ENCODE results near the gene SUFU. TPM values are rescaled to one million over a fixed set of nuclear protein-coding genes. Genes with fewer than 3 reads are reported as not detected.
"Not testable (repeated sequence)": the region's sequence is repeated elsewhere in the genome, so short reads cannot be mapped to it uniquely, and the experiment has no call there.

The SUFU gene
- polyA plus RNA-seq, 2 donors: 2.9 to 6.0 TPM

- WGBS, 2 donors: 81 to 95% methylated on average over 2 of the region's 2 CpGs
- Histone ChIP-seq H3K27me3 (ENCODE audit: control insufficient read depth in 1 of 2, insufficient read depth in 2 of 2, low read length in 2 of 2) (no peaks in the 10 kb centered on the region), H3K4me3 (ENCODE audit: low read depth in 1 of 2, low read length in 2 of 2) (no peak overlapping the region), H3K9me3 (ENCODE audit: control insufficient read depth in 2 of 2, insufficient read depth in 1 of 2, low read depth in 1 of 2, low read length in 1 of 2) (no peaks in the 10 kb centered on the region), H3K27ac (ENCODE audit: low read depth in 2 of 2, low read length in 1 of 2) (no peak overlapping the region), H3K36me3 (ENCODE audit: control insufficient read depth in 2 of 2, insufficient read depth in 2 of 2, low read length in 1 of 2) (peaks cover 0 to 4% of the 10 kb centered on the region in 2 donors), H3K4me1 (ENCODE audit: control insufficient read depth in 2 of 2, insufficient read depth in 2 of 2, low read length in 1 of 2) (peaks cover 0 to 2% of the 10 kb centered on the region in 2 donors)
Observed at GRCh38 chr10:102527546-102527945, 23.8 kb downstream of the SUFU start.

GRCh38 chr10:102534333-102534732 lies 30.6 kb downstream of the SUFU start:
- H3K9me3 ChIP-seq (ENCODE audit: control insufficient read depth in 2 of 2, insufficient read depth in 1 of 2, low read depth in 1 of 2, low read length in 1 of 2): no peaks in the 10 kb centered on the region
- H3K4me1 ChIP-seq (ENCODE audit: control insufficient read depth in 2 of 2, insufficient read depth in 2 of 2, low read length in 1 of 2): peaks cover 0 to 2% of the 10 kb centered on the region in 2 donors
- no peak overlapping the region for H3K4me3 ChIP-seq (ENCODE audit: low read depth in 1 of 2, low read length in 2 of 2)
- H3K36me3 ChIP-seq (ENCODE audit: control insufficient read depth in 2 of 2, insufficient read depth in 2 of 2, low read length in 1 of 2): no peaks in the 10 kb centered on the region
- no peaks in the 10 kb centered on the region for H3K27me3 ChIP-seq (ENCODE audit: control insufficient read depth in 1 of 2, insufficient read depth in 2 of 2, low read length in 2 of 2)
- no peak overlapping the region for H3K27ac ChIP-seq (ENCODE audit: low read depth in 2 of 2, low read length in 1 of 2)
- 91 to 94% methylated on average over 13 of the region's 13 CpGs for WGBS, 2 donors

- H3K36me3 ChIP-seq (ENCODE audit: control insufficient read depth in 2 of 2, insufficient read depth in 2 of 2, low read length in 1 of 2); H3K9me3 ChIP-seq (ENCODE audit: control insufficient read depth in 2 of 2, insufficient read depth in 1 of 2, low read depth in 1 of 2, low read length in 1 of 2); H3K4me1 ChIP-seq (ENCODE audit: control insufficient read depth in 2 of 2, insufficient read depth in 2 of 2, low read length in 1 of 2); H3K27ac ChIP-seq (ENCODE audit: low read depth in 2 of 2, low read length in 1 of 2); H3K4me3 ChIP-seq (ENCODE audit: low read depth in 1 of 2, low read length in 2 of 2); H3K27me3 ChIP-seq (ENCODE audit: control insufficient read depth in 1 of 2, insufficient read depth in 2 of 2, low read length in 2 of 2): not testable (repeated sequence)
- 96 to 97% methylated on average over 9 of the region's 9 CpGs for WGBS, 2 donors
Observed at GRCh38 chr10:102534966-102535365, 31.2 kb downstream of the SUFU start.

- Histone ChIP-seq H3K9me3 (ENCODE audit: control insufficient read depth in 2 of 2, insufficient read depth in 1 of 2, low read depth in 1 of 2, low read length in 1 of 2) (no peaks in the 10 kb centered on the region), H3K27ac (ENCODE audit: low read depth in 2 of 2, low read length in 1 of 2) (no peak overlapping the region), H3K27me3 (ENCODE audit: control insufficient read depth in 1 of 2, insufficient read depth in 2 of 2, low read length in 2 of 2) (no peaks in the 10 kb centered on the region), H3K4me1 (ENCODE audit: control insufficient read depth in 2 of 2, insufficient read depth in 2 of 2, low read length in 1 of 2) (peaks cover 0 to 2% of the 10 kb centered on the region in 2 donors), H3K36me3 (ENCODE audit: control insufficient read depth in 2 of 2, insufficient read depth in 2 of 2, low read length in 1 of 2) (no peaks in the 10 kb centered on the region), H3K4me3 (ENCODE audit: low read depth in 1 of 2, low read length in 2 of 2) (no peak overlapping the region)
- WGBS, 2 donors: 96 to 99% methylated on average over 7 of the region's 7 CpGs
Observed at GRCh38 chr10:102535481-102536147, 31.8 kb downstream of the SUFU start.

- Histone ChIP-seq H3K36me3 (ENCODE audit: control insufficient read depth in 2 of 2, insufficient read depth in 2 of 2, low read length in 1 of 2) (no peaks in the 10 kb centered on the region), H3K27me3 (ENCODE audit: control insufficient read depth in 1 of 2, insufficient read depth in 2 of 2, low read length in 2 of 2) (no peaks in the 10 kb centered on the region), H3K9me3 (ENCODE audit: control insufficient read depth in 2 of 2, insufficient read depth in 1 of 2, low read depth in 1 of 2, low read length in 1 of 2) (no peaks in the 10 kb centered on the region), H3K4me1 (ENCODE audit: control insufficient read depth in 2 of 2, insufficient read depth in 2 of 2, low read length in 1 of 2) (no peaks in the 10 kb centered on the region), H3K4me3 (ENCODE audit: low read depth in 1 of 2, low read length in 2 of 2) (no peak overlapping the region), H3K27ac (ENCODE audit: low read depth in 2 of 2, low read length in 1 of 2) (no peak overlapping the region)
Observed at GRCh38 chr10:102537367-102537766, 33.6 kb downstream of the SUFU start.

- H3K4me3 ChIP-seq (ENCODE audit: low read depth in 1 of 2, low read length in 2 of 2): no peak overlapping the region
- no peaks in the 10 kb centered on the region for H3K36me3 ChIP-seq (ENCODE audit: control insufficient read depth in 2 of 2, insufficient read depth in 2 of 2, low read length in 1 of 2)
- WGBS, 2 donors: 96 to 98% methylated on average over 2 of the region's 2 CpGs
- no peaks in the 10 kb centered on the region for H3K9me3 ChIP-seq (ENCODE audit: control insufficient read depth in 2 of 2, insufficient read depth in 1 of 2, low read depth in 1 of 2, low read length in 1 of 2)
- H3K4me1 ChIP-seq (ENCODE audit: control insufficient read depth in 2 of 2, insufficient read depth in 2 of 2, low read length in 1 of 2): no peaks in the 10 kb centered on the region
- no peak overlapping the region for H3K27ac ChIP-seq (ENCODE audit: low read depth in 2 of 2, low read length in 1 of 2)
- H3K27me3 ChIP-seq (ENCODE audit: control insufficient read depth in 1 of 2, insufficient read depth in 2 of 2, low read length in 2 of 2): no peaks in the 10 kb centered on the region
Observed at GRCh38 chr10:102537948-102538347, 34.2 kb downstream of the SUFU start.

GRCh38 chr10:102538811-102539210 lies 35.0 kb downstream of the SUFU start:
- Histone ChIP-seq H3K27me3 (ENCODE audit: control insufficient read depth in 1 of 2, insufficient read depth in 2 of 2, low read length in 2 of 2) (no peaks in the 10 kb centered on the region), H3K27ac (ENCODE audit: low read depth in 2 of 2, low read length in 1 of 2) (no peak overlapping the region), H3K4me3 (ENCODE audit: low read depth in 1 of 2, low read length in 2 of 2) (no peak overlapping the region), H3K9me3 (ENCODE audit: control insufficient read depth in 2 of 2, insufficient read depth in 1 of 2, low read depth in 1 of 2, low read length in 1 of 2) (no peaks in the 10 kb centered on the region), H3K36me3 (ENCODE audit: control insufficient read depth in 2 of 2, insufficient read depth in 2 of 2, low read length in 1 of 2) (no peaks in the 10 kb centered on the region), H3K4me1 (ENCODE audit: control insufficient read depth in 2 of 2, insufficient read depth in 2 of 2, low read length in 1 of 2) (no peaks in the 10 kb centered on the region)
- WGBS, 2 donors: 80 to 81% methylated on average over 2 of the region's 2 CpGs

GRCh38 chr10:102540023-102540422 lies 36.3 kb downstream of the SUFU start:
- no peak overlapping the region for H3K27ac ChIP-seq (ENCODE audit: low read depth in 2 of 2, low read length in 1 of 2)
- no peaks in the 10 kb centered on the region for H3K4me1 ChIP-seq (ENCODE audit: control insufficient read depth in 2 of 2, insufficient read depth in 2 of 2, low read length in 1 of 2)
- H3K36me3 ChIP-seq (ENCODE audit: control insufficient read depth in 2 of 2, insufficient read depth in 2 of 2, low read length in 1 of 2): no peaks in the 10 kb centered on the region
- H3K4me3 ChIP-seq (ENCODE audit: low read depth in 1 of 2, low read length in 2 of 2): no peak overlapping the region
- H3K9me3 ChIP-seq (ENCODE audit: control insufficient read depth in 2 of 2, insufficient read depth in 1 of 2, low read depth in 1 of 2, low read length in 1 of 2): no peaks in the 10 kb centered on the region
- no peaks in the 10 kb centered on the region for H3K27me3 ChIP-seq (ENCODE audit: control insufficient read depth in 1 of 2, insufficient read depth in 2 of 2, low read length in 2 of 2)
- WGBS, 2 donors: 72 to 78% methylated on average over 1 of the region's 1 CpG

- 71 to 85% methylated on average over 8 of the region's 8 CpGs for WGBS, 2 donors
- Histone ChIP-seq H3K9me3 (ENCODE audit: control insufficient read depth in 2 of 2, insufficient read depth in 1 of 2, low read depth in 1 of 2, low read length in 1 of 2) (no peaks in the 10 kb centered on the region), H3K27me3 (ENCODE audit: control insufficient read depth in 1 of 2, insufficient read depth in 2 of 2, low read length in 2 of 2) (no peaks in the 10 kb centered on the region), H3K36me3 (ENCODE audit: control insufficient read depth in 2 of 2, insufficient read depth in 2 of 2, low read length in 1 of 2) (no peaks in the 10 kb centered on the region), H3K4me1 (ENCODE audit: control insufficient read depth in 2 of 2, insufficient read depth in 2 of 2, low read length in 1 of 2) (peaks cover 0 to 2% of the 10 kb centered on the region in 2 donors), H3K27ac (ENCODE audit: low read depth in 2 of 2, low read length in 1 of 2) (no peak overlapping the region), H3K4me3 (ENCODE audit: low read depth in 1 of 2, low read length in 2 of 2) (no peak overlapping the region)
Observed at GRCh38 chr10:102542800-102543418, 39.1 kb downstream of the SUFU start.

GRCh38 chr10:102545265-102545871 lies 41.6 kb downstream of the SUFU start:
- peaks cover 0 to 2% of the 10 kb centered on the region in 2 donors for H3K4me1 ChIP-seq (ENCODE audit: control insufficient read depth in 2 of 2, insufficient read depth in 2 of 2, low read length in 1 of 2)
- peaks cover 3 to 6% of the 10 kb centered on the region in 2 donors for H3K36me3 ChIP-seq (ENCODE audit: control insufficient read depth in 2 of 2, insufficient read depth in 2 of 2, low read length in 1 of 2)
- WGBS, 2 donors: 85 to 88% methylated on average over 7 of the region's 7 CpGs
- no peak overlapping the region for H3K27ac ChIP-seq (ENCODE audit: low read depth in 2 of 2, low read length in 1 of 2)
- no peak overlapping the region for H3K4me3 ChIP-seq (ENCODE audit: low read depth in 1 of 2, low read length in 2 of 2)
- no peaks in the 10 kb centered on the region for H3K9me3 ChIP-seq (ENCODE audit: control insufficient read depth in 2 of 2, insufficient read depth in 1 of 2, low read depth in 1 of 2, low read length in 1 of 2)
- H3K27me3 ChIP-seq (ENCODE audit: control insufficient read depth in 1 of 2, insufficient read depth in 2 of 2, low read length in 2 of 2): no peaks in the 10 kb centered on the region

Data from esophagus (tissue), 2 donors.